RWPE1 (cell line): ENCODE measurements around the gene RBFOX2.
A peak's percentile ranks its signal among the peaks of the same experiment; 100 is the strongest.
"Not testable (repeated sequence)": the region's sequence is repeated elsewhere in the genome, so short reads cannot be mapped to it uniquely, and the experiment has no call there.

Experiments
- CTCF ChIA-PET: fragments of 350-600 bp; sonication (Branson Sonifier 250); formaldehyde crosslinking; extraction: SDS; loops from one replicate; lab custom pipeline; 2021; lab: Yijun Ruan, JAX
- POLR2A ChIA-PET: fragments of 400-600 bp; formaldehyde crosslinking; extraction: SDS; loops from one replicate; lab custom pipeline; 2020; ENCODE audit warnings: antibody characterized with exemption; ENCODE audit not compliant: low non-redundant PET; lab: Yijun Ruan, JAX
- DNase-seq: peaks from one replicate; pipeline ENCODE4 v3.0.0; 2012; ENCODE audit warnings: low spot score
- H3K27ac ChIP-seq: fragments of 450-650 bp; 2 replicates; pipeline ENCODE4 v1.5.1; 2017
- TF ChIP-seq, protein P1 (sequence below): fragments of 450-650 bp; conservative IDR thresholded peaks from 2 replicates; pipeline ENCODE4 v1.5.1; 2017; ENCODE audit warnings: low read depth, mild to moderate bottlenecking

The RBFOX2 gene

DNA sequence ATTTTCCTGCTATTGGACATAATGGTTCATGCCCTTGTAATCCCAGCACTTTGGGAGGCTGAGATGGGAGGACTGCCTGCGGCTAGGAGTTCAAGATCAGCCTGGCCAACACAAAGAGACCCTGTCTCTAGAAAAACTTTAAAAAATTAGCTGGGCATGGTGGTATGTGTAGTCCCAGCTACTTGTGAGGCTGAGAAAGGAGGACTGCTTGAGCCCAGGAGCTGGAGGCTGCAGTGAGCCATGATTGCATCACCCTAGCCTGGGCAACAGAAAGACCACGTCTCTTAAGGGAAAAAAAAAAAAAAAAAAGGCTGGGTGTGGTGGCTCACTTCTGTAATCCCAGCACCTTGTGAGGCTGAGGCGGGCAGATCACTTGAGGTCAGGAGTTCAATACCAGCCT is 217.0 kb downstream of the RBFOX2 start:
- TF ChIP-seq, protein P1, sequence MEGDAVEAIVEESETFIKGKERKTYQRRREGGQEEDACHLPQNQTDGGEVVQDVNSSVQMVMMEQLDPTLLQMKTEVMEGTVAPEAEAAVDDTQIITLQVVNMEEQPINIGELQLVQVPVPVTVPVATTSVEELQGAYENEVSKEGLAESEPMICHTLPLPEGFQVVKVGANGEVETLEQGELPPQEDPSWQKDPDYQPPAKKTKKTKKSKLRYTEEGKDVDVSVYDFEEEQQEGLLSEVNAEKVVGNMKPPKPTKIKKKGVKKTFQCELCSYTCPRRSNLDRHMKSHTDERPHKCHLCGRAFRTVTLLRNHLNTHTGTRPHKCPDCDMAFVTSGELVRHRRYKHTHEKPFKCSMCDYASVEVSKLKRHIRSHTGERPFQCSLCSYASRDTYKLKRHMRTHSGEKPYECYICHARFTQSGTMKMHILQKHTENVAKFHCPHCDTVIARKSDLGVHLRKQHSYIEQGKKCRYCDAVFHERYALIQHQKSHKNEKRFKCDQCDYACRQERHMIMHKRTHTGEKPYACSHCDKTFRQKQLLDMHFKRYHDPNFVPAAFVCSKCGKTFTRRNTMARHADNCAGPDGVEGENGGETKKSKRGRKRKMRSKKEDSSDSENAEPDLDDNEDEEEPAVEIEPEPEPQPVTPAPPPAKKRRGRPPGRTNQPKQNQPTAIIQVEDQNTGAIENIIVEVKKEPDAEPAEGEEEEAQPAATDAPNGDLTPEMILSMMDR, result no peak
- no peak overlapping the region for H3K27ac ChIP-seq
- ChIA-PET POLR2A (no interaction called here), CTCF (no interaction called here)
- DNase-seq, result no peak

DNA sequence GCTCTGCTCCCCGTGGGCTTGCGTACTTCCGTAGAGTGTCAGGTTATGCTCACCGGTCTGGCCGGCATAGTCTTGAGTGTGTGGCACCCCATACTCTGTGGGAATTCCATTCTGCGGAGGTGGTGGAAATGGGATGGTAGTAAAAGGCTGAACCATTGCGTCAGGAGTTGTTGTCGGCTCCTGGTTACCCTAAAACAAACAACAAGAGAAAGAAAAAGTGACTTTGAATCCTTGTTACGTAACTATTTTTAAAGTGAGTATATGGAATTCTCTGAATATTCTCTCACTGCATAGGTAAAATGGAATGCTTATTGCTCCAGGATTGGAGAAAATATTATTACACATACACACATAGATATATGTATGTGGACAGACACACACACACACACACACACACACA is 218.8 kb downstream of the RBFOX2 start:
- no peak for DNase-seq
- H3K27ac ChIP-seq, result no peak overlapping the region
- TF ChIP-seq, protein P1, result no peak
- CTCF ChIA-PET, result interaction anchor here (0.6 kb wide), 1 partner anchor 15 kb away, joined by 3 read pairs; no protein-coding TSS in a partner anchor
- POLR2A ChIA-PET, result no interaction called here

DNA sequence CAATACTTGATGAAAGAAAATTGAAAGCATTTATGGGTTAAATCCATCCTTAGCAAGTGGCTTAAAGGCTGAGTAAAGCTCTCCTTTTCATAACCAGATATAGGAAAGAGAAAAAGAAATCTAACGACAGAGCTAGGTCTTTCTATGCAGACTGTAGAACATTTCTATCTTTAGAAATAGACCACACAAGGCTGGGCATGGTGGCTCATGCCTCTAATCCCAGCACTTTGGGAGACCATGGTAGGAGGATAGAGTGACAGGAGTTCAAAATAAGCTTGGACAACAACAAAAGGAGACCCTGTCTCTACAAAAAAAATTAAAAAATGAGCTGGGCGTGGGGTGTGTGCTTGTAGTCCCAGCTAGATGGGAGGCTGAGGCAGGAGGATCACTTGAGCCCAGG is 220.2 kb downstream of the RBFOX2 start:
- H3K27ac ChIP-seq, result no peak overlapping the region
- DNase-seq, result no peak
- TF ChIP-seq, protein P1, result no peak
- POLR2A ChIA-PET, result no interaction called here
- CTCF ChIA-PET, result no interaction called here

DNA sequence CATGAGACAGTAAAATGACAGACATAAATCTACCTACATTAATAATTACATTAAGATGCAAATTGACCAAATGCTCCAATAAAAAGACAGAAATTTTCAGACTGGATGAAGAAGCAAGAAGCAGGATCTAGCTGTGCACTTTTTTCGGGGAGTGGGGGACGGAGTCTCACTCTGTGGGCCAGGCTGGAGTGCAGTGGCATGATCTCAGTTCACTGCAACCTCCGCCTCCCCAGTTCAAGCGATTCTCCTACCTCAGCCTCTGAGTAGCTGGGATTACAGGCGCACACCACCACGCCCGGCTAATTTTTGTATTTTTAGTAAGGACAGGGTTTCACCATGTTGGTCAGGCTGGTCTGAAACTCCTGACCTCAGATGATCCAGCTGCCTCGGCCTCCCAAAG is 222.0 kb downstream of the RBFOX2 start:
- POLR2A ChIA-PET, CTCF ChIA-PET, DNase-seq: not testable (repeated sequence)
- H3K27ac ChIP-seq, result peak overlapping the region; percentile 45

DNA sequence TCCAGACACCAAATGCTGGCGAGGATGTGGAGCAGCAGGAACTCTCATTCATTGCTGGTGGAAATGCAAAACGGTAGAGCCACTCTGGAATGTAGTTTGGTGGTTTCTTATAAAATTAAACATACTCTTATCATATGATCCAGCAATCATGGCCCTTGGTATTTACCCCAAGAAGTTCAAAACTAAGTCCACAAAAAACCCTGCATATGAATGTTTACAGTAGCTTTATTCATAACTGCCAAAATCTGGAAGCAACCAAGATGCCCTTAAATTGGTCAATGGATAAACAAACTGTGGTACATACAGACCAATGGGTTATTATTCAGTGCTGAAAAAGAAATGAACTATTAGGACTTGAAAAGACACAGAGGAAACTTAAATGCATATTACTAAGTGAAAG is 223.2 kb downstream of the RBFOX2 start:
- CTCF ChIA-PET, result no interaction called here
- POLR2A ChIA-PET, result no interaction called here

DNA sequence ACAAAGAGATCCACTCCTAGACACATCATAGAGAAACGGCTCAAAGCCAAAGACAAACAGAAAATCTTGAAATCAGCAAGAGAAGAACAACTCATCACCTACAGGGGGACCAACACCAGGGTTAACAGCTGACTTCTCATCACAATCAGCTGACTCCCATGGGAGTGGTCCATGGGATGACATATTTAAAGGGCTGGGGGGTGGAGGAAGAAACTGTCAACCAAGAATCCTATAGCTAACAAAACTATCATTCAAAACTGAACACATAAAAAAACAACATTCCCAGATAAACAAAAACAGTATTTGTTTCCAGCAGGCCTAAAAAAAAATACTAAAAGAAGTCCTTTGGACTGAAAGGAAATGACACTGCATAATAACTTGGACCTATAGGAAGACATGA is 224.2 kb downstream of the RBFOX2 start:
- TF ChIP-seq, protein P1, result no peak
- ChIA-PET CTCF (interaction anchor here (0.7 kb wide), 2 partner anchors 17 to 20 kb away, joined by 3 to 5 read pairs; no protein-coding TSS in a partner anchor), POLR2A (no interaction called here)
- no peak overlapping the region for H3K27ac ChIP-seq
- no peak for DNase-seq

More for the DNA sequence above, 223.2 kb downstream of the RBFOX2 start:
- TF ChIP-seq, protein P1, result no peak
- no peak for DNase-seq
- H3K27ac ChIP-seq, result no peak overlapping the region

DNA sequence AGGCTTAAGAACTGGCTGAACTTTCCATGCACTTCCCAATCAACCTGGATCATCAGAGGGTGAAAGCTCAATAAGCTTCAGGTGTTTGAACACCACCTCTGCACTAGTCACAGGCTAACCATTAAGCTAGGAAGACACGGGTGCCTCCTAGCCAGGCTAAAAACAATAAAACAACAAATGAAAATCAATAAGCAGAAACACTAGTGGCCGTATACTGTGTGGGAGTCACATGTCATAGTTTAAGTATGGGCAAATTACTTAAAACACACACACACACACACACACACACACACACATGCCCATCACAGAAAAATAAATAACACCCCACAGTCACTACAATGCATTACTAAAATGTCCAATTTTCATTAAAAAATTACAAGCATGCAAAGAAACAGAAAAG is 225.7 kb downstream of the RBFOX2 start:
- POLR2A ChIA-PET, result no interaction called here
- DNase-seq, result no peak
- H3K27ac ChIP-seq, result no peak overlapping the region
- TF ChIP-seq, protein P1, result no peak
- CTCF ChIA-PET, result no interaction called here

DNA sequence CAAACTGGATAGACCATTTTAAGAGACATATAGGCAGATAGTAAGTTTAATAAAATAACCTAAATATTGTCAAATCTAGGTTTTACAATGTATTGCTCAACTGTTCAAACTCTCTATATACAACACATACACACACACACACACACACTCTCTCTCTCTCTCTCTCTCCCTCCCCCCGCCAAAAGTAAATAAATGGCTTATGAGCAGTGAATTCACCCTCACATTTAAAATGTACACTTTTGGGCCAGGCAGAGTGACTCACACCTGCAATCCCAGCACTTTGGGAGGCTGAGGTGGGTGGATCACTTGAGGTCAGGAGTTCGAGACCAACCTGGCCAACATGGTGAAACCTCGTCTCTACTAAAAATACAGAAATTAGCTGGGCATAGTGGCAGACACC is 227.3 kb downstream of the RBFOX2 start:
- DNase-seq, POLR2A ChIA-PET, CTCF ChIA-PET, H3K27ac ChIP-seq: not testable (repeated sequence)
